Spleen (tissue), 11 donors: ENCODE results near the gene CLASP2. TPM values are rescaled to one million over a fixed set of nuclear protein-coding genes. Genes with fewer than 3 reads are reported as not detected.

Experiments used
- polyA plus RNA-seq, 3 donors: library from polyadenylated mRNA; stranded (reverse); fragments of 200-250 nt; gene quantifications; one replicate each; pipeline ENCODE4 v1.2.1, GENCODE V29; 2013
- small RNA-seq, 4 donors: library from RNA; depleted of rRNA; stranded (forward); fragments of <200 nt; gene quantifications; one replicate each; pipeline ENCODE3, GENCODE V24; 2016
- total RNA-seq, 7 donors: library from RNA; depleted of rRNA in 3 of 7; stranded (reverse); fragments of >200 nt in 3 of 7; fragmentation: NEBNext Ultra II Directional in 4 of 7; extraction: Animal tissue kit (Norgen Biotek cat#: 25700) in 4 of 7; gene quantifications; one replicate each; pipeline versions ENCODE4 v1.1.0 to v1.2.1, GENCODE V29; 2016 to 2021
- donor health status: healthy with polysubstance abuse.
- donor health status: DM: no; HTN: no; CAD: no; lungs with moderate emphysema.
- donor health status: DM: no; HTN: no; CAD: no.
- donor health status: Bipolar disorder and iron deficiency.
- donor health status: healthy.
- donor health status: DM: no; HTN: no; CAD: no.
- donor health status: DM: yes; HTN: yes; CAD: no.

The CLASP2 gene
- total and polyA plus RNA-seq, 10 donors: 8.7 to 200 (median 72.5) TPM

Small RNAs within 50 kb of the gene (small RNA-seq; reads per million reads assigned to genes)
- gene COX6CP10 (0 reads per million in 4 donors), gene RNA5SP128 (0 reads per million in 4 donors)

Other genes with a start within 250 kb of the CLASP2 start
- 100 to 1,000 TPM; 121 to 265 (median 199) TPM for gene PDCD6IP, start 80.4 kb upstream of the CLASP2 start, total RNA-seq
- 10 to 100 TPM; 30.5 to 39.4 (median 37.4) TPM for gene PDCD6IP, start 80.4 kb upstream of the CLASP2 start, polyA plus RNA-seq